Liver (tissue), 9 donors: ENCODE results near the gene KPNA2. TPM values are rescaled to one million over a fixed set of nuclear protein-coding genes. Genes with fewer than 3 reads are reported as not detected.
A peak's percentile ranks its signal among the peaks of the same experiment; 100 is the strongest.
"Not testable (repeated sequence)": the region's sequence is repeated elsewhere in the genome, so short reads cannot be mapped to it uniquely, and the experiment has no call there.

ENCODE experiments used
- DNase-seq: peaks from one replicate; pipeline ENCODE4 v3.0.0-alpha.2; 2017; ENCODE audit warnings: low spot score
- H3K27ac ChIP-seq, 2 donors: one replicate each; pipeline ENCODE4 v1.7.0; 2013; ENCODE audit warnings: inconsistent platforms in 2 of 2, low read length in 2 of 2, control low read depth in 1 of 2, low read depth in 1 of 2, mild to moderate bottlenecking in 1 of 2
- H3K27me3 ChIP-seq, 4 donors: one replicate each; pipeline versions ENCODE4 v1.6.1 to v1.7.0; 2013; ENCODE audit warnings: low read length in 3 of 4, inconsistent platforms in 1 of 4, mild to moderate bottlenecking in 1 of 4, moderate library complexity in 1 of 4; ENCODE audit not compliant: control insufficient read depth in 4 of 4, insufficient read depth in 4 of 4
- H3K36me3 ChIP-seq, 4 donors: one replicate each; pipeline versions ENCODE4 v1.6.1 to v1.7.0; 2013; ENCODE audit warnings: low read length in 3 of 4, mild to moderate bottlenecking in 3 of 4, low read depth in 1 of 4, moderate library complexity in 1 of 4; ENCODE audit not compliant: control insufficient read depth in 4 of 4, insufficient read depth in 3 of 4
- H3K4me1 ChIP-seq, 4 donors: one replicate each; pipeline versions ENCODE4 v1.6.1 to v1.7.0; 2013; ENCODE audit warnings: low read length in 3 of 4, mild to moderate bottlenecking in 3 of 4, moderate library complexity in 1 of 4; ENCODE audit not compliant: control insufficient read depth in 4 of 4, insufficient read depth in 4 of 4
- H3K4me3 ChIP-seq, 3 donors: one replicate each; pipeline versions ENCODE4 v1.6.1 to v1.7.0; 2013; ENCODE audit warnings: low read length in 3 of 3, control low read depth in 1 of 3, low read depth in 1 of 3, mild to moderate bottlenecking in 1 of 3
- H3K9ac ChIP-seq, 2 donors: one replicate each; pipeline ENCODE4 v1.7.0; 2013; ENCODE audit warnings: low read length in 2 of 2, mild to moderate bottlenecking in 2 of 2, moderate library complexity in 2 of 2, control low read depth in 1 of 2, low read depth in 1 of 2
- H3K9me3 ChIP-seq, 4 donors: one replicate each; pipeline versions ENCODE4 v1.6.1 to v1.7.0; 2013; ENCODE audit warnings: low read length in 3 of 4; ENCODE audit not compliant: control insufficient read depth in 4 of 4
- EGR1 ChIP-seq, 2 donors: IDR thresholded peaks; 2 replicates each; pipeline ENCODE4 v1.6.1; 2016 to 2018; ENCODE audit warnings: antibody characterized with exemption in 2 of 2, low read depth in 2 of 2
- FOXA2 ChIP-seq: IDR thresholded peaks from 2 replicates; pipeline ENCODE4 v1.6.1; 2016; ENCODE audit warnings: antibody characterized with exemption
- GABPA ChIP-seq, 2 donors: IDR thresholded peaks in 1 of 2; conservative IDR thresholded peaks in 1 of 2; 2 replicates each; pipeline ENCODE4 v1.6.1; 2016; ENCODE audit warnings: antibody characterized with exemption in 2 of 2, mild to moderate bottlenecking in 1 of 2, moderate library complexity in 1 of 2
- HNF4A ChIP-seq, 2 donors: conservative IDR thresholded peaks; 2 replicates each; pipeline ENCODE4 v1.6.1; 2016; ENCODE audit warnings: antibody characterized with exemption in 2 of 2, mild to moderate bottlenecking in 2 of 2
- NR2F2 ChIP-seq: IDR thresholded peaks from 2 replicates; pipeline ENCODE4 v1.6.1; 2016; ENCODE audit warnings: antibody characterized with exemption
- RAD21 ChIP-seq, 2 donors: IDR thresholded peaks; 2 replicates each; pipeline ENCODE4 v1.6.1; 2016; ENCODE audit warnings: antibody characterized with exemption in 2 of 2, mild to moderate bottlenecking in 2 of 2
- RXRA ChIP-seq, 2 donors: IDR thresholded peaks; 2 replicates each; pipeline ENCODE4 v1.6.1; 2017 to 2018; ENCODE audit warnings: antibody characterized with exemption in 2 of 2, mild to moderate bottlenecking in 1 of 2
- TAF1 ChIP-seq: conservative IDR thresholded peaks from 2 replicates; pipeline ENCODE4 v1.6.1; 2016; ENCODE audit warnings: antibody characterized with exemption, mild to moderate bottlenecking
- WGBS: extraction: QIAGEN DNeasy Blood & Tissue Kit; methylation state at CpG from one replicate; pipeline ENCODE4 v1.1.7; 2013; 5-methylcytosine and 5-hydroxymethylcytosine counted together
- polyA plus RNA-seq, 2 donors: library from polyadenylated mRNA; stranded (reverse) in 1 of 2; unstranded in 1 of 2; fragments of 200-250 nt in 1 of 2; fragments of >200 nt in 1 of 2; fragmentation: Nextera tagmentation in 1 of 2; extraction: Ambion mirVana in 1 of 2; gene quantifications; one replicate each; pipeline versions ENCODE4 v1.2.1 to v1.2.3, GENCODE V29; 2013 to 2015
- total RNA-seq, 2 donors: library from RNA; depleted of rRNA; stranded (reverse); fragments of >200 nt; gene quantifications; one replicate each; pipeline ENCODE4 v1.2.3, GENCODE V29; 2014
- TF ChIP-seq, protein P1 (sequence below): IDR thresholded peaks from 2 replicates; pipeline ENCODE4 v1.6.1; 2016; ENCODE audit warnings: antibody characterized with exemption, mild to moderate bottlenecking
- TF ChIP-seq, protein P2 (sequence below): IDR thresholded peaks from 2 replicates; pipeline ENCODE4 v1.6.1; 2016; ENCODE audit warnings: antibody characterized with exemption
- donor health status: healthy.
- donor health status: healthy.
- donor health status: healthy.
- donor health status: healthy.
- donor health status: healthy.

KPNA2 gene
- total and polyA plus RNA-seq, 4 donors = 10.5 to 61.1 (median 17.8) TPM

DNA sequence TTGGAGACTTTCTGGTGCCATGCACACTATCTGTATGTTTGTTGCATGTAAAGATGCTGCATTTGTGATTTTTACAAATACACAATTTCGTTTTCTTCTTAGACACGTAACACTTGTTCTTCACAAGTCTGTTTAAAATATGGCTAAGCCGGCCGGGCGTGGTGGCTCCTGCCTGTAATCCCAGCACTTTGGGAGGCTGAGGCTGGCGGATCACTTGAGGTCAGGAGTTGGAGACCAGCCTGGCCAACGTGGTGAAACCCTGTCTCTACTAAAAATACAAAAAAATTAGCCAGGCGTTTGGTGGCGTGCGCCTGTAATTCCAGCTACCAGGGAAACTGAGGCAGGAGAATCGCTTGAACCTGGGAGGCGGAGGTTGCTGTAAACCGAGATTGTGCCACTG is 14.7 kb upstream of the KPNA2 start:
- DNase-seq, H3K9me3 ChIP-seq, H3K27me3 ChIP-seq, H3K36me3 ChIP-seq: not testable (repeated sequence)
- peaks cover 0 to 13% (median 7%) of the 10 kb centered on the region in 4 donors for H3K4me1 ChIP-seq
- peak overlapping the region; percentile 73 to 88 for H3K9ac ChIP-seq
- TF ChIP-seq RXRA (IDR thresholded peaks at IDR 0.05) = peak in 1 of 2 donors; percentile 2
- peak overlapping the region; percentile 73 to 96 for H3K27ac ChIP-seq
- 58% methylated on average over 13 of the region's 13 CpGs for WGBS
- H3K4me3 ChIP-seq = peak overlapping the region; percentile 64 to 69 (median 69)

DNA sequence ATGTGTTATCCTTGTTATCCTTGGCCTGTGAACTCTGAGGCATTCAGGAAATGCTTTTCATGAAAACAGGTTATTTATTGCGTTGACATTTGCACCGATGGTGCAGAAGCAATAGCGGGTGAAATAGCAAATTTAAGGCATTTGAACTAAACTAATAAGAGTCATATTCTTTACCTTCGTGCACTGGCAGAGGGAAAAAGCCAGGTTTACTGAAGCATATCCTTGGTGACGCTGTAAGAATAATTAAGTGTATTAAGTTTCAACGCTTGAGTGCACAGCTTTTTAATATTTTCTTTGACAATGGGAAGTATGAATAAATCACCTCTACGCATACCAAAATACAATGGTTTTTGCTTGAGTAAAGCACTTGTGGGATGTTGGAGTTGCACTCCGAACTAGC is 13.6 kb upstream of the KPNA2 start:
- H3K27me3 ChIP-seq = no peaks in the 10 kb centered on the region
- 95% methylated on average over 8 of the region's 8 CpGs for WGBS
- no peak overlapping the region for H3K4me3 ChIP-seq
- peaks cover 0 to 8% (median 5%) of the 10 kb centered on the region in 4 donors for H3K4me1 ChIP-seq
- DNase-seq = no peak
- H3K27ac ChIP-seq = no peak overlapping the region
- no peak overlapping the region for H3K9ac ChIP-seq
- H3K9me3 ChIP-seq = no peaks in the 10 kb centered on the region
- no peaks in the 10 kb centered on the region for H3K36me3 ChIP-seq
- TF ChIP-seq RAD21 (IDR thresholded peaks at IDR 0.05) = no peak
- TF ChIP-seq TAF1 = no peak
- no peak for TF ChIP-seq HNF4A (conservative IDR thresholded peaks at IDR 0.05)
- no peak for TF ChIP-seq EGR1 (IDR thresholded peaks at IDR 0.05; ENCODE audit: low read depth in 2 of 2)
- no peak for TF ChIP-seq NR2F2
- no peak for TF ChIP-seq GABPA (IDR thresholded peaks at IDR 0.05 in 1 of 2, conservative IDR thresholded peaks at IDR 0.05 in 1 of 2)
- TF ChIP-seq, protein P1, sequence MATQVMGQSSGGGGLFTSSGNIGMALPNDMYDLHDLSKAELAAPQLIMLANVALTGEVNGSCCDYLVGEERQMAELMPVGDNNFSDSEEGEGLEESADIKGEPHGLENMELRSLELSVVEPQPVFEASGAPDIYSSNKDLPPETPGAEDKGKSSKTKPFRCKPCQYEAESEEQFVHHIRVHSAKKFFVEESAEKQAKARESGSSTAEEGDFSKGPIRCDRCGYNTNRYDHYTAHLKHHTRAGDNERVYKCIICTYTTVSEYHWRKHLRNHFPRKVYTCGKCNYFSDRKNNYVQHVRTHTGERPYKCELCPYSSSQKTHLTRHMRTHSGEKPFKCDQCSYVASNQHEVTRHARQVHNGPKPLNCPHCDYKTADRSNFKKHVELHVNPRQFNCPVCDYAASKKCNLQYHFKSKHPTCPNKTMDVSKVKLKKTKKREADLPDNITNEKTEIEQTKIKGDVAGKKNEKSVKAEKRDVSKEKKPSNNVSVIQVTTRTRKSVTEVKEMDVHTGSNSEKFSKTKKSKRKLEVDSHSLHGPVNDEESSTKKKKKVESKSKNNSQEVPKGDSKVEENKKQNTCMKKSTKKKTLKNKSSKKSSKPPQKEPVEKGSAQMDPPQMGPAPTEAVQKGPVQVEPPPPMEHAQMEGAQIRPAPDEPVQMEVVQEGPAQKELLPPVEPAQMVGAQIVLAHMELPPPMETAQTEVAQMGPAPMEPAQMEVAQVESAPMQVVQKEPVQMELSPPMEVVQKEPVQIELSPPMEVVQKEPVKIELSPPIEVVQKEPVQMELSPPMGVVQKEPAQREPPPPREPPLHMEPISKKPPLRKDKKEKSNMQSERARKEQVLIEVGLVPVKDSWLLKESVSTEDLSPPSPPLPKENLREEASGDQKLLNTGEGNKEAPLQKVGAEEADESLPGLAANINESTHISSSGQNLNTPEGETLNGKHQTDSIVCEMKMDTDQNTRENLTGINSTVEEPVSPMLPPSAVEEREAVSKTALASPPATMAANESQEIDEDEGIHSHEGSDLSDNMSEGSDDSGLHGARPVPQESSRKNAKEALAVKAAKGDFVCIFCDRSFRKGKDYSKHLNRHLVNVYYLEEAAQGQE = no peak
- TF ChIP-seq, protein P2, sequence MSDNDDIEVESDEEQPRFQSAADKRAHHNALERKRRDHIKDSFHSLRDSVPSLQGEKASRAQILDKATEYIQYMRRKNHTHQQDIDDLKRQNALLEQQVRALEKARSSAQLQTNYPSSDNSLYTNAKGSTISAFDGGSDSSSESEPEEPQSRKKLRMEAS = no peak
- TF ChIP-seq FOXA2 = no peak

DNA sequence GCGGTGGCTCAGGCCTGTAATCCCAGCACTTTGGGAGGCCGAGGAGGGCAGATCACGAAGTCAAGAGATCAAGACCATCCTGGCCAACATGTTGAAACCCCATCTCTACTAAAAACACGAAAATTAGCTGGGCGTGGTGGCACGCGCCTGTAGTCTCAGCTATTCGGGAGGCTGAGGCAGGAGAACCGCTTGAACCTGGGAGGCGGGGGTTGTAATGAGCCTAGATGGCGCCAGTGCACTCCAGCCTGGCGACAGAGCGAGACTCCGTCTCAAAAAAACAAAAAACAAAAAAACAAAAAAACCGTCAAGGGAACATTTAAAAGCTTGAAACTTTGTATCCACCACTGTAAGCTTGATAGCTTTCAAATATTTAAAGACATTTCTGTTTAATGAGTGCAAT is 13.0 kb upstream of the KPNA2 start:
- not testable (repeated sequence) for H3K27ac ChIP-seq, H3K4me1 ChIP-seq, H3K9ac ChIP-seq, H3K36me3 ChIP-seq, H3K9me3 ChIP-seq, H3K27me3 ChIP-seq, H3K4me3 ChIP-seq, DNase-seq
- 97% methylated on average over 15 of the region's 15 CpGs for WGBS
